ENCODE results near the gene COL1A2. TPM values are rescaled to one million over a fixed set of nuclear protein-coding genes. Genes with fewer than 3 reads are reported as not detected.

COL1A2 gene
- total RNA-seq, 1 experiment from 2014 or later: 42.1 TPM

DNA sequence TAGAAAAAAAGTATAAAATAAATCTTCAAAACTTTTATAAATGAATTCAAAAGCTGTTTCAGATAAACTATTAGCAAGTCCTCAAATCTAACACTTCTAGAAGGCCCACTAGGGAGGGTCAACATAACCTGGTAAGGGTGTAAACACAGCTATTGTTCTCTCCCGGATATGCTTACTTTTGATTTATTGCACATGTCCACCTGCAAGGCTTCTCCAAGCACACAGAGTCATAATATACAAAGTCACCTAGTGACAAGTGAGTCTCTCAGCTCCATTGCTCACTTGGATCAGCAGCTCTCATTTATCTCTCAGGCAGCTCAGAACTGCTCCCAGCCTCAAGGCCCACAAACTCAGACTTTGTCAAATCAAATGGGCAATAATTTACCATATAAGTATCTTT lies 44.0 kb upstream of the COL1A2 start:
- Histone ChIP-seq H3K9me3 (ENCODE audit: control insufficient read depth, low read depth, low read length) (no peaks in the 10 kb centered on the region), H2AFZ (ENCODE audit: low read length) (no peak overlapping the region), H3K18ac (ENCODE audit: insufficient read length, low read depth, low read length) (no peak overlapping the region), H3K4me2 (ENCODE audit: insufficient read depth, insufficient read length, low read length) (no peak overlapping the region), H4K91ac (ENCODE audit: insufficient read length, low read depth, low read length) (no peak overlapping the region), H3K79me1 (ENCODE audit: insufficient read depth, low read depth, low read length, poor library complexity, severe bottlenecking) (no peaks in the 10 kb centered on the region), H4K20me1 (ENCODE audit: control insufficient read depth, insufficient read depth, insufficient read length) (no peaks in the 10 kb centered on the region), H2BK15ac (ENCODE audit: low read depth, low read length) (no peak overlapping the region), H3K27me3 (ENCODE audit: insufficient read depth, low read length) (no peaks in the 10 kb centered on the region), H3K23me2 (ENCODE audit: insufficient read length, low read depth, low read length, poor library complexity, severe bottlenecking) (no peaks in the 10 kb centered on the region), H2BK120ac (ENCODE audit: low read depth, low read length, poor library complexity, severe bottlenecking) (no peak overlapping the region), H3K9ac (ENCODE audit: extremely low read depth, insufficient read length, low read length) (no peak overlapping the region), H3K79me2 (ENCODE audit: insufficient read depth, low read length) (no peaks in the 10 kb centered on the region), H3K4ac (ENCODE audit: low read depth, low read length) (no peak overlapping the region), H3K4me1 (ENCODE audit: insufficient read depth, low read length) (no peaks in the 10 kb centered on the region; the same call in 1 of the 2 replicates), H2AK5ac (ENCODE audit: insufficient read length, low read length) (no peak overlapping the region), H4K5ac (ENCODE audit: insufficient read length, low read depth, low read length) (no peak overlapping the region), H2BK5ac (ENCODE audit: insufficient read length, low read length) (no peak overlapping the region), H2BK12ac (ENCODE audit: insufficient read length, low read depth, low read length) (no peak overlapping the region), H3K23ac (ENCODE audit: insufficient read length, low read depth, low read length) (no peak overlapping the region), H3T11ph (ENCODE audit: low read length) (no peak overlapping the region), H3K14ac (ENCODE audit: insufficient read depth, low read length) (no peak overlapping the region), H3K56ac (ENCODE audit: insufficient read length, low read depth, low read length) (no peak overlapping the region), H4K8ac (replicated peaks; ENCODE audit: insufficient read length, low read depth, low read length) (no peak overlapping the region), H2BK20ac (ENCODE audit: low read depth, low read length, poor library complexity, severe bottlenecking) (no peak overlapping the region), H3K27ac (ENCODE audit: insufficient read length, low read depth, low read length) (no peak overlapping the region)
- Mint-ChIP-seq H3K4me3 (no peak overlapping the region), H3K9me3 (no peaks in the 10 kb centered on the region), H3K4me1 (peaks cover 12 to 23% of the 10 kb centered on the region in 2 experiments), H3K36me3 (ENCODE audit: insufficient read depth in 1 of 3, low read depth in 3 of 3) (no peaks in the 10 kb centered on the region), H3K27me3 (ENCODE audit: low read depth) (peaks cover 1% of the 10 kb centered on the region), H3K27ac (no peak overlapping the region)
- no CpG with 5 or more reads among the region's 1 CpG for WGBS (ENCODE audit: extremely low coverage, insufficient read length, low lambda C conversion rate)
- no peak for DNase-seq
- TF ChIP-seq, protein P1, sequence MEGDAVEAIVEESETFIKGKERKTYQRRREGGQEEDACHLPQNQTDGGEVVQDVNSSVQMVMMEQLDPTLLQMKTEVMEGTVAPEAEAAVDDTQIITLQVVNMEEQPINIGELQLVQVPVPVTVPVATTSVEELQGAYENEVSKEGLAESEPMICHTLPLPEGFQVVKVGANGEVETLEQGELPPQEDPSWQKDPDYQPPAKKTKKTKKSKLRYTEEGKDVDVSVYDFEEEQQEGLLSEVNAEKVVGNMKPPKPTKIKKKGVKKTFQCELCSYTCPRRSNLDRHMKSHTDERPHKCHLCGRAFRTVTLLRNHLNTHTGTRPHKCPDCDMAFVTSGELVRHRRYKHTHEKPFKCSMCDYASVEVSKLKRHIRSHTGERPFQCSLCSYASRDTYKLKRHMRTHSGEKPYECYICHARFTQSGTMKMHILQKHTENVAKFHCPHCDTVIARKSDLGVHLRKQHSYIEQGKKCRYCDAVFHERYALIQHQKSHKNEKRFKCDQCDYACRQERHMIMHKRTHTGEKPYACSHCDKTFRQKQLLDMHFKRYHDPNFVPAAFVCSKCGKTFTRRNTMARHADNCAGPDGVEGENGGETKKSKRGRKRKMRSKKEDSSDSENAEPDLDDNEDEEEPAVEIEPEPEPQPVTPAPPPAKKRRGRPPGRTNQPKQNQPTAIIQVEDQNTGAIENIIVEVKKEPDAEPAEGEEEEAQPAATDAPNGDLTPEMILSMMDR (conservative IDR thresholded peaks at IDR 0.05): no peak

All from H9 (cell line).